Measurements from ENCODE around the gene DPH1.
"Not testable (repeated sequence)": the region's sequence is repeated elsewhere in the genome, so short reads cannot be mapped to it uniquely, and the experiment has no call there.

Gene DPH1

DNA sequence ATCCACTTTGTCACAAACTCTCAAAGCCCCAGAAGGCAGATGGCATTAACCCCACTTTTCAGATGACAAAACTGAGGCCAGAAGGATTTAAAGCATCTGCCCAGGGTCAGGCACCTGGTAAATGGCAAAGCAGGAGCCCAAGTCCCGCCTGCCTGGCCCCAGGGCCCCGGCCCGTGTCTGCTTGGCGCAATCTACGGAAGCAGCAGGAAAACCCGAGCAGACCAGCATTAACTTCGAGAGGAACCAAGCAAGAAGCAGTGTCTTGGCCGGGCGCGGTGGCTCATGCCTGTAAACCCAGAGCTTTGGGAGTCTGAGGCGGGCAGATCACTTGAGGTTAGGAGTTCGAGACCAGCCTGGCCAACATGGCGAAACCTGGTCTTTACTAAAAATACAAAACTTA, 26.4 kb upstream of the DPH1 start:
- in situ Hi-C loops (cut with HindIII; ENCODE audit: low pct_ligation_motif_present, low pct_unique_long_range_greater_than_20kb, low sequenced_read_pairs): no loop called here
- no peak for DNase-seq

DNA sequence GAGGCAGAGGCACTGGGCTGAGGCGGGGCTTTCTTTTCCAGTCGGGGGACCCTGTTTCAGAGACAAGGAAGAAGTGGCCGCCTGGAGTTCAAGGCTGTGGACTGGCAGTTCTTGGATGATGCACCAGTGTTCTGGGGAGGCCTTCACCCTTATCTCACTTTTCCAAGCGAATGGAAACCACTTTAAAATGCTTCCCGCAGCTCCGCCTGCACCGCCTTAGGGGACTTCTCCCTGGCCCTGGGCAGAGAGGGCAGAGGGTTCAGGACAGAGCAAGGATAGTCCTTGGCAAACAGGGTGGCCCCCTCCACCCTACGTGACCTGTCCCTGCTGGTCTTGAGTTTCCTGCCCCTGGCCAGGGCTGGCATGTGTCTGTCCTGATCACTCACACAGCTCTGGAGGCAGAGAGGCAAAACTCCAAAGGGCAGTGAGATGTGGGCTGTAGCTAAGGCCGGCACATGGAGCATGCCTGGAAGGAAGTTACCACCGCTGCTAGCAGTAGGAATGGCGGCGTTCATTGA, 25.5 kb upstream of the DPH1 start:
- DNase-seq: no peak
- in situ Hi-C loops (cut with HindIII; ENCODE audit: low pct_ligation_motif_present, low pct_unique_long_range_greater_than_20kb, low sequenced_read_pairs): no loop called here

DNA sequence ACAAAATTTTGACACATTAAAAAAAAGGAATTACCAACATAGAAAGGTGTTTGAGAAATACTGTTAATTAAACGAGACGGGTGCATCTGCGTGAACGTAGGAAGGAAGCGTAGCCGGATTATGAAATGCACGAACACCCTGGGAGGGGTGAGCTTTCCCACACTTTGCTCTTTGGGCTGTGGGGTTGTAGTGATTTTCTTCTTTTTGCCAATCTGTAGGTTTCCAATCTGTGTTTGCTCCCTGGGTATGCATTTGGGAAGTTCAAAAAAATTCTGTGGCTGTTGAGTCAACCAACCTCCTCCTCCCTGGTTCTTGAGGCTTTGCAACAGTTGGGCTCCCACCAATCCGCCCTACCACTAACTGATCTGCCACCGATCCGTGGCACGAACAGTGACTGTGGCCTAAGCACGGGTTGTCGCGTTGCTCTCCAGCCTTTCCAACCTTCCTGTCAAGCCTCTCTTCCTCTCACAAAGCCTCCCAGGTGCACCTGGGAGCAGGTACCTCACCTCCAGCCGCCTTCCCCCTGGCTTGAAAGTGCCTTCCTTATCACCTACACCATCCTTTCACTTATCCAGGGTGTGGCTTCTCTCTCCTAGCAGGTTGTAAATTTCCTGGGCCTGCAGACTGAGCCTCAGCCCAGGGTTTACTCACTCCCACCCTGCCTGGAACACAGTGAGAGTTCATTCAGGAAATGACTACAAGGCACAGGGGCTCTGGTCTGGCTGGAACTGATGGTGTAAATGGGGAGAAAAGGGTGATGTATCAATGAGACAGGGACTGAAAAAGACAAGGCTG, 21.4 kb upstream of the DPH1 start:
- no peak for DNase-seq
- in situ Hi-C loops (cut with HindIII; ENCODE audit: low pct_ligation_motif_present, low pct_unique_long_range_greater_than_20kb, low sequenced_read_pairs): no loop called here

DNA sequence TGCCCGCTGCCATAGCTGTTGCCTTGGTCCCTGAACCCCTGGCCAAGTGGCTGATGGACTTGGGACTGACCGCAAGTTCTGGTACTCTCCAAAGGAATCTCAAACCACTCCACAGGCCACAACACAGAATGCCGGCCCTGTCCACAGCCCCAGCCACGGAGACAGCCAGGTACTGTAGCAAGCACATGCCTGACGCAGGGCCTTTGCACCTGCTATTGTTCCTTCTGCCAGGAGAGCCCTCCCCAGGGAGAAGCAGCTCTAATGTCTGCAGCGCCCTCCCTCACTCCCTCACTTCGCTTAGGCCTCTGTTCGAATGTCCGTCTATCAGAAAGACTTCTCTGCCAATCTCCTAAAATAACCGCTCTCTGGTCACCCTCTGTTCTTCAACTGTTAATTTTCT, 20.2 kb upstream of the DPH1 start:
- no peak for DNase-seq
- in situ Hi-C loops (cut with HindIII; ENCODE audit: low pct_ligation_motif_present, low pct_unique_long_range_greater_than_20kb, low sequenced_read_pairs): no loop called here

DNA sequence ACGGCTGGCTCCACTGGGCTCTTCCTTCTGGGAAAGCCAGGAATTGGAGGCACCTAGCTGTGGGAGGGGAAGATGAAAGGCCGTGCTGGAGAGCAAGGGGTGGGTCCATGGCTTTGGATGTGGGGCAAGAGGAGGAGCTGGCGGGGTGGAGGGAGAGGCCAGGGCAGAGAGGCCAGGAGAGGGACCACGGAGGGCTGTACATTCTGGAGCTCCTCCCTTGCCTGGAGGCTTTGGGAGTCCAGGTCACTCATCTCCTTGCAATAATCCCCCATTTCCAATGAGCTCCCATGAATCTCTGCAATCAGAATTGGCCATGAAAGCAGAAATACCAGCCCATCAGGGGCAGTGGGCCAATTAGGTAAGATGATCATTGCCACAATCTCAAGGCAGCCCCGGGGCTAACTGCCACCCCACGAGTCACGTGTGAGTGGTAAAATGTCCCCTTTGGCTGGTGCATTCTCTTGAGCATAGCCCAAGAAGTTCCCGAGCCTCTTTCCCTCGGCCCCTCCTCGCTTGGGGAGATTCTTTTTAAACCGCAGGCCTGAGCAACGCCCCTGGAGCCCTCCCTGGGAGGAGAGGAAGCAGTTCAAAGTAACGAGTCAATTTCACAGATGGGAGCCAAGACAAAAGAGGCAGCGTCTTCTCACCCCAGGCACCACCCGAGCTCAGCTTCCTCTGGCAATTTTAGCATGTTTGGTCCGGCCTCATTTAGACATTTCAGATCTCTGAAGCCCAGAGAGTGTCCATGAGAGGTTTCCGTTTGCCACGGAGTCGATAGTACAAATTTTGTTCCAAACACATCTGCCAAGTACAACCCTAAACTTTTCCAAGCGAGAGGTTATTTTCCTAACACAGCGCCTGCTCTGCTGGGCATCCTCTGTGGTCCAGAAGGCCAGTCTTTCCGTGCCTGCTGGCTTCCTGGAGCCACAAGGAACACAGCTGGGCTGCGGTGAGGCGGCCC, 18.3 kb upstream of the DPH1 start:
- in situ Hi-C loops (cut with HindIII; ENCODE audit: low pct_ligation_motif_present, low pct_unique_long_range_greater_than_20kb, low sequenced_read_pairs): no loop called here

DNA sequence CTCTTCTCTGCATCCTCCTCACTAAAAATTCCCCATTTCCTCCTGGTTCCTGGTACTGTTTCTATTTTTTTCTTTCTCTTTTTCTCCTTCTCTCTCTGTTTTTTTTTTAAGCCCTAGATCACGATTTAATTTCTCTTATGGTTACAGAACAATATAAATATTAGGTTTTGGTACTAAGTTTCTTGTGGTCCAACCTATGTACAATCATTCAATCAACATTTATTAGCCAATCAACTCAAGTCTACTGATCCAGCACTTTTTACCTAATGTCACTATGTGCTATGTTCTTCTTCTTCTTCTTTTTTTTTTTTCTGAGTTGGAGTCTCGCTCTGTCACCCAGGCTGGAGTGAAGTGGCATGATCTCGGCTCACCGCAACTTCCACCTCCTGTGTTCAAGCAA, 17.5 kb upstream of the DPH1 start:
- in situ Hi-C loops (cut with HindIII; ENCODE audit: low pct_ligation_motif_present, low pct_unique_long_range_greater_than_20kb, low sequenced_read_pairs): no loop called here

More for the DNA sequence above, 18.3 kb upstream of the DPH1 start:
- DNase-seq: no peak

DNA sequence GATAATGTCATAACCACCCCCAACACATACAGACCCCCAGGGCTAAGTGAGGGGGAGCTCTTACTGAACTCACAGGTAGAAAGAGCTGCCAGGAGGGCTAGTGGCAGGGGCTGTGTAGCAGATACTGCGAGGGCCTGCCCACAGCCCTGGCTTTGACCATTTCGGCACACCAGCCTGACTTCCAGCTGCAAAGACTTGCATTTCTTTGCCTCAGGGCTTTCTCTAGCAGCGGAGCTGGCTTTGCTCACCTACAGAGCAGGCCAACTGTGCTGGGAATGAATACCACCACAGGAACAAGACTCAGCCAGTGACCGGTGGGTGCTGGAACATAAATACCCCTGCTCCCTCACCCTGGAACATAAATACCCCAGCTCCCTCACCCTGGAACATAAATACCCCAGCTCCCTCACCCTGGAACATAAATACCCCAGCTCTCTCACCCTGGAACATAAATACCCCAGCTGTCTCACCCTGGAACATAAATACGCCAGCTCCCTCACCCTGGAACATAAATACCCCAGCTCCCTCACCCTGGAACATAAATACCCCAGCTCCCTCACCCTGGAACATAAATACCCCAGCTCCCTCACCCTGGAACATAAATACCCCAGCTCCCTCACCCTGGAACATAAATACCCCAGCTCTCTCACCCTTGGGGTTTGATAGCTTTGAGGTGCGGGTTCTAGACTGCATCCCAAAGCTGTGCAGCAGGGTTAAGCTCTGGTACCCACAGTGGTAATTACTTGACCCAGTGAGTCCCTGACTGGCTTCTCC, 16.5 kb upstream of the DPH1 start:
- DNase-seq; in situ Hi-C loops (cut with HindIII; ENCODE audit: low pct_ligation_motif_present, low pct_unique_long_range_greater_than_20kb, low sequenced_read_pairs): not testable (repeated sequence)

More for the DNA sequence above, 17.5 kb upstream of the DPH1 start:
- no peak for DNase-seq

DNA sequence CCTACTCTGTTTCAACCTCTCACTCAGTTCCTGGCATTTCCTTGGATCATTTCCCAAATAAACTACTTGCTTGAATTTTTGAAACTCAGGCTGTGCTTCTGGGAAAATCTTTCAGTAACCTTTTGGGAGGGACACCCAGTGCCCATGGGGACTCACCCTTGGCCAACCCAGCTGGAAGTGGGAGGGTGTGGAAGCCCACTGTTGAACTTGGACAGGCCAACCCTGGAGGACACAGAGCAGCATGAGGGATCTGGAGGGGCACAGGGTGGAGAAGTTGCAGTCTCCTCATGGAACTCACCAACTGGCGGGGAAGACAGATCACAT, 16.0 kb upstream of the DPH1 start:
- in situ Hi-C loops (cut with HindIII; ENCODE audit: low pct_ligation_motif_present, low pct_unique_long_range_greater_than_20kb, low sequenced_read_pairs): no loop called here
- no peak for DNase-seq

DNA sequence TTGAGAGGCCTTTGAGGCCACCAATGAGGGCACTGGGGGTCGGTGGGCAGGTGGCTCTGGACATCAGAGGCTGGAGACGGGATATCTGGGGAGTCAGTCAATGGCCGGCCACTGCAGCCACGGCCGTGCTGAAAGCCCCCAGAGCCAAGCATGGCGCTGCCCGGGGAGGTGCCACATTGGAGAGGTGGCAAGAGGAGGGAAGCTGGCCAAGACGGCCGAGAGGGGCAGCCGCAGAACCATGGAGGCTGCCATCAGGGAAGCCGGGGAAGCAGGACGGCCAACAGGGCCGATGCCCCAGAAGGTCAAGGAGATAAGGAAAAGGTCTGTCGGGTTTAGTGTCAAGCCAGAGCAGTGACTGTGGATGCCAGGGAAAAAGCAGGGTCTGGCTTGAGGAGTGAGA, 14.6 kb upstream of the DPH1 start:
- in situ Hi-C loops (cut with HindIII; ENCODE audit: low pct_ligation_motif_present, low pct_unique_long_range_greater_than_20kb, low sequenced_read_pairs): no loop called here
- no peak for DNase-seq

DNA sequence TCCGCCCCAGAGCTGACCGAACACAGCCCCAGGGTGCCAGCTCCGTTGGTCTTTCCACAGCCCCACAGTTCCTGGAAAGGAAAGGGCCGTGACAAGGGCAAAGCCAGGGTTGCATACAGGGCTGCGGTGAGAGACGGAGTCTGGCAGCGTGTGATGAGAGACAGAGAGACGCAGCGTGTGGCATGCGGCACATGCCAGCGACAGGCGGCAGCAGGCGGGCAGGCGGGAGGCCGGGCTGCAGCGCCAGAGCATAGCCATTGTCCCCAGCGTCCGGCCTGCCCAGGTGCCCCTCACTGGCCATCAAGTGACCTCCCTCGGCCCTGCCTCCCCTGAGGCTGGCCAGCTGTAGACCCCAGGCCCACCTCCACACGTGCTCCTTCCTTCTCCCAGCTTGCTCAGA, 13.5 kb upstream of the DPH1 start:
- in situ Hi-C loops (cut with HindIII; ENCODE audit: low pct_ligation_motif_present, low pct_unique_long_range_greater_than_20kb, low sequenced_read_pairs): no loop called here
- no peak for DNase-seq

DNA sequence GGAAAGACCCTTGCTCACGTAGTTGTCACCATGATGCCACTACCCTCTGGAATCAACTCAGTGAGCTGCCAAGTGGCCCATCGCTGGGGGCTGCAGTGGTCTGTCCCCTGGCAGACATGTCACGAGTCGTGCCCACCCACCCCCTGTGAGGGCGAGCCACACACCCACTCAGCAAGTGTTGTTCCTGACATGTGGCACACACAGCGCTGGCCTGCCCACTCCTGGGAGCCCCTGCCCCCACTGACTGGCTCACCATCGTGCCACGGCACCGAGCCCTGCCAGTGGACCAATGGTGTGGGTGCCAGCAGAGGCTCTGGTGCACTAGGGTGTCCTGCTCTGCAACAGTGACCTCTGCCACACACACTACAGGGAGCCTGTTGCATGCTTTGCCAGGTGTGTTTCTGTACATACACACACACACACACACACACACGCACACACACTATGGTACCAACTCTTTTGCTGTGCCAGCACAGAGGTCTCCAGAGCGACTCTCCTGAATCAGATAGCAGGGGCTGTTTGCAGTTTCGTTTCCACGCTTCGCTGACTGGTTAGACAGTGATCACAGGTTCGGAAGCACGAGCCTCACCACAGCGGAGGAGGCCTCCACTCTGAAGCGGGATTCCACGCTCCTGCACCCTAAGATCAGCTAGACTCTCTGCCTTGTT, 12.5 kb upstream of the DPH1 start:
- in situ Hi-C loops (cut with HindIII; ENCODE audit: low pct_ligation_motif_present, low pct_unique_long_range_greater_than_20kb, low sequenced_read_pairs): no loop called here
- DNase-seq: no peak

DNA sequence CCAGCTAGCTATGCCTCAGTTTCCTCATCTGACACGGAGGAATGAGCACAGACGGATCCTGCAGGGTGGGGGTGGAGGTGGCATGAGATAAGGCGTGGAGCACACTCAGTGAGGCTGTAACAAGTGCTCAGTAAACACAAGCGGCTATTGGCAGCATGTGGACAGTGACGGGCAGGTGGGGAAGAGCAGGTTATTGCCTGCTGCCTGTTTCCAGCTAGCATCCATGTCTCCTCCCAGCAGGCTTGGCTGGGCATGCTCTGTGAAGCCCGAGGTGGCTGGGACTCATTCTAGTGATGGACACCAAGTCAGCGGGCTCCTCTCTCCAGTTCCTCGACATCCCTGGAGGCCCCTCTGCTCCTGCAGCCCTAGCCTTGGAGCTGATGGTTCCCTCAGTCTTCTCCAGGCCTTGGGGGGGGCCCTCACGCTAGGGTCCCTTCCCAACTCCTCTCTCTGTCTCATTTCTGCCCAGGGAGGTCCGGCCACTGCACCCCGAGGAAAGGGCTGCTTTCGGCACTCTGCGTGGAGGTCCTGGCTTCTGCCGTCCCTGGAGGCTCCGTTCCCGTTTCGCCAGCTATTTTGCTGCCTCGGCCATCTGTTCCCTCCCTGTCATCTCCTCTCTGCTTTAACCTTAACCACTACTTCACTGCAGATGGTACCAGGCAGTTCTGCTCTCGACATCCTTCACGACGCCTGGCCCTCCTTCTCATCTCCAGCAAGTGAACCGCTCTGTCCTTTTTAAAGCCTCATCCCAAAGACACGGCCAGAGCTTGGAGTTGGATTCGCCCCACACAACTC, 11.0 kb upstream of the DPH1 start:
- in situ Hi-C loops (cut with HindIII; ENCODE audit: low pct_ligation_motif_present, low pct_unique_long_range_greater_than_20kb, low sequenced_read_pairs): no loop called here
- DNase-seq: no peak

DNA sequence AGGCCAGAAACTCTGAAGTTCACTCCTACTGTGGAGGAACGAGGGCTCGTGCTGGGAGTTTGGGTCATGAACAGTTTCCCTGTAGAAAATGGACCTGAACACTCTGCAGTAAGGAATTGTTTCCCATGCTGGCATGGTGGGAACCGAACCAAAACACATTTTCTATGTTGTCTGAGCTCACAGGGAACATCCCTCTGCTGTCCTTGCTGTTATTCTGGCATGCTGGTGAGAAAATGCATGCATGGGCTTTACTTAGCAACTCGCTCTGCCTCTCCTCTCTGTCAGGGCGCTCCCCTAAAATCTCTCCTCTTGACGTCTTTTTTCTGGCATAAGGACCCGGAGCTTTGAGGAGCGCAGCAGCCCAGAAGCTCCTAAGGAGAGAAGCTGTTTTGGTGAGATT, 10.2 kb upstream of the DPH1 start:
- in situ Hi-C loops (cut with HindIII; ENCODE audit: low pct_ligation_motif_present, low pct_unique_long_range_greater_than_20kb, low sequenced_read_pairs): no loop called here
- no peak for DNase-seq

DNA sequence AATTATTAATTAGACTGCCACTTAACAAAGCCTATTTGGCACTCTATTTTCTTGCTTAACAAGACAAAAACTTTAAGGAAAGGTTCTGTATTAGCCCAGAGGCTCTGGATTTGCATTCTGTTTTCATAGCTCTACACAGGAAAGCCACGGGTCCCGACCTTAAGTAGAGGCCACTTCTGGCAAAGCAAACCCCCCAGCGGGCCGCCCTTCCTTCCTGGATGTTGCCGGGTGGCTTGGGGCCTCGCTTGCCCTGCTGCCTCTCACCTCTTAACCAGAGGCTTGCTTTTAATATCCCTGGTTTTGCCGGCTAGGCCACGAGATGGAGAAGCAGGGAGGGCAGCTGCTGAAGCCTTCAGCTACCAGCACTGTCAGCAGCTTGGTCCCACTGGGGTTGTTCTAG, 9.2 kb upstream of the DPH1 start:
- no peak for DNase-seq
- in situ Hi-C loops (cut with HindIII; ENCODE audit: low pct_ligation_motif_present, low pct_unique_long_range_greater_than_20kb, low sequenced_read_pairs): no loop called here

DNA sequence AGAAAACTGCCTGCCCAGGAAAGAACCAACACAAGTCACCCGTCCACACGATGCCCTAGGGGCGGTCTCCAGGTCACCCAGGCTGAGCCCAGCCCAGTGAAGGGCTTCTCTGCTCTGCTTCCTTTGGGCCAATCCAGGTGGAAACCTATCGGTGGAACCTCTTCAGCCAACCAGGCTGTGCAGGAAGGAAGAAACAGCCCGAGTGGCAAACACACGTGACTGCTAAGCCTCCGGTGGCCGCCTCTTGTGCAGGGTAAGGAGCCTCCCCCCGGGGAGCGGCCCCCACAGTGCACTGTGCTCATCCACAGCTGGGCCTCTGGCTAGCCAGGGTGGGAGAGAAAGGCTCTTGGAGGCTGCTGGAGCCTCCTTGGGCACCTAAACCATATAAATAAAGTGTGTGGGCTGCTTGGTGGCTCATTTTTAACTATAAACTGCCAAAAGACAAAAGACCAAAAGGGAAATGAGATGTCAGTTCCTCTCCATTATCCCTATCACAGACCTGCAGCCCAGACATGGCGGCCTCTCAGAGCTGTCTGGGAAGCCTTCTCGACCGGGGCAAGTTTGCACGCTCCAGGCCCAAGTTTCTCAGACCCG, 7.2 kb upstream of the DPH1 start:
- in situ Hi-C loops (cut with HindIII; ENCODE audit: low pct_ligation_motif_present, low pct_unique_long_range_greater_than_20kb, low sequenced_read_pairs): no loop called here

DNA sequence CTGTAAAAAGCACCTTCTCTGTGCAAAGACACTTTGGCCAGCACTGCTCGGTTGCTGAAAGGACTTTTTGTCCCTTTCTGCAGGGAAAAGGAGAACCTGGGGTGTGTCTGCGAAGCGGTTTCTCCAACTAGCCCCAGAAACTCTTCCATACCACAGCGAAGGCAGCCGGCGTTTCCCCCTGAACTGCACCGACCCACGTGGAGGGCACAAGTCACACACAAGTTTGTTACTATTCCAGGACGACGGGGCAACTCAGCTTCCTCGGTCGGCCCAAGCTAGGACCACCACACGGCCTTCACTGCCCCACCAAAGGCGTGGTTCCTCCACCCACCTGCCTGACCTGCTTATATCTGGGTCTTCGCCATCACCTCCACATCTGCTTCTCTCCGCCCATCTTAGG, 6.7 kb upstream of the DPH1 start:
- DNase-seq: no peak
- in situ Hi-C loops (cut with HindIII; ENCODE audit: low pct_ligation_motif_present, low pct_unique_long_range_greater_than_20kb, low sequenced_read_pairs): no loop called here

More for the DNA sequence above, 7.2 kb upstream of the DPH1 start:
- DNase-seq: no peak

Data from ACHN (cell line).